ENCODE measurements around the gene MED9.

DNA sequence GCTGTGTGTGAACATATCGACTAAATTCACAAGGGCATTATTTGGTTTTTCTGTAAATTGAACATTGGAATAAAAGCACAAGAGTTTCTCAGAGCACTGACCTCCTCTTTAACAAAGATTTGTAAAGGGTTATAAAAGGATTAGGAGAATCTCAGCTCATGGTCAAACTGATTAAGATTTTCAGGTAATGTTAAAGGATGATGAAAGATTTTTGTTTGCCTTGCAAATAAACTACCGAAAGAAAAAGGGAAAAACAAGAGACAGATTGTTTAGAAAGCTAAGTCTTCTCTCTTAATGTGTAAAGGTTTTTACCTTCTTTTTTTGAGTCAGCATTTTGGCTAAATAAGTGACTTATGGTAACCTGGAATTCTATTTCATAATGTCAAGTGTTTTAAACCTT lies 47.6 kb upstream of the MED9 start:
- TF ChIP-seq, protein P1, sequence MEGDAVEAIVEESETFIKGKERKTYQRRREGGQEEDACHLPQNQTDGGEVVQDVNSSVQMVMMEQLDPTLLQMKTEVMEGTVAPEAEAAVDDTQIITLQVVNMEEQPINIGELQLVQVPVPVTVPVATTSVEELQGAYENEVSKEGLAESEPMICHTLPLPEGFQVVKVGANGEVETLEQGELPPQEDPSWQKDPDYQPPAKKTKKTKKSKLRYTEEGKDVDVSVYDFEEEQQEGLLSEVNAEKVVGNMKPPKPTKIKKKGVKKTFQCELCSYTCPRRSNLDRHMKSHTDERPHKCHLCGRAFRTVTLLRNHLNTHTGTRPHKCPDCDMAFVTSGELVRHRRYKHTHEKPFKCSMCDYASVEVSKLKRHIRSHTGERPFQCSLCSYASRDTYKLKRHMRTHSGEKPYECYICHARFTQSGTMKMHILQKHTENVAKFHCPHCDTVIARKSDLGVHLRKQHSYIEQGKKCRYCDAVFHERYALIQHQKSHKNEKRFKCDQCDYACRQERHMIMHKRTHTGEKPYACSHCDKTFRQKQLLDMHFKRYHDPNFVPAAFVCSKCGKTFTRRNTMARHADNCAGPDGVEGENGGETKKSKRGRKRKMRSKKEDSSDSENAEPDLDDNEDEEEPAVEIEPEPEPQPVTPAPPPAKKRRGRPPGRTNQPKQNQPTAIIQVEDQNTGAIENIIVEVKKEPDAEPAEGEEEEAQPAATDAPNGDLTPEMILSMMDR (IDR thresholded peaks at IDR 0.05; ENCODE audit: low read depth, low read length), result no peak
- no peak for TF ChIP-seq POLR2A (IDR thresholded peaks at IDR 0.05; ENCODE audit: extremely low read depth, insufficient read length)
